Prostate gland (tissue), 2 donors: ENCODE measurements around the gene MAP4K3.

ENCODE experiments used
- CTCF ChIP-seq, 4 experiments: fragments of 200-600 bp in 2 of 4; fragments of 450-650 bp in 2 of 4; sonication (generic) in 2 of 4; IDR thresholded peaks; 1 replicate in 3 of 4; 2 replicates in 1 of 4; pipeline ENCODE4 v1.5.1; 2016 to 2019; ENCODE audit warnings: antibody characterized with exemption in 4 of 4, mild to moderate bottlenecking in 2 of 4, moderate library complexity in 2 of 4
- POLR2A ChIP-seq: fragments of 450-650 bp; IDR thresholded peaks from one replicate; pipeline ENCODE4 v1.6.1; 2016; ENCODE audit warnings: antibody characterized with exemption, mild to moderate bottlenecking

GRCh38 chr2:39435234-39435633, 1.9 kb downstream of the MAP4K3 start:
- TF ChIP-seq CTCF (IDR thresholded peaks at IDR 0.05) (no peak), POLR2A (no peak)
